GM12878 (cell line): Measurements from ENCODE around the gene FZR1.

Source experiments
- EP300 ChIP-seq, 2 experiments: fragments of 150-350 bp in 1 of 2; IDR thresholded peaks; 2 replicates each; pipeline ENCODE4 v1.6.1; 2011 to 2012; ENCODE audit warnings: low read depth in 2 of 2, low read length in 2 of 2, borderline replicate concordance in 1 of 2, improper control_type of control experiment in 1 of 2, inconsistent platforms in 1 of 2; ENCODE audit not compliant: control insufficient read depth in 1 of 2
- POLR2AphosphoS2 ChIP-seq: IDR thresholded peaks from 2 replicates; pipeline ENCODE4 v1.6.1; 2011; ENCODE audit warnings: low read depth, mild to moderate bottlenecking, low read length, improper control_type of control experiment, moderate library complexity
- RELA ChIP-seq: fragments of 450-650 bp; IDR thresholded peaks from 2 replicates; pipeline ENCODE4 v1.8.0; 2014; ENCODE audit warnings: borderline replicate concordance; ENCODE audit not compliant: partially characterized antibody
- SMAD1 ChIP-seq: fragments of 450-650 bp; IDR thresholded peaks from 2 replicates; pipeline ENCODE4 v1.6.1; 2018; ENCODE audit warnings: mild to moderate bottlenecking, low read depth; ENCODE audit not compliant: partially characterized antibody
- SUZ12 ChIP-seq: fragments of 200-600 bp; sonication (generic); IDR thresholded peaks from one replicate; pipeline ENCODE4 v1.6.1; 2018; ENCODE audit warnings: antibody characterized with exemption, mild to moderate bottlenecking; ENCODE audit not compliant: unreplicated experiment
- TCF7 ChIP-seq: IDR thresholded peaks from 2 replicates; pipeline ENCODE4 v1.6.1; 2014; ENCODE audit warnings: antibody characterized with exemption, borderline replicate concordance
- ZNF274 ChIP-seq: IDR thresholded peaks from one replicate; pipeline ENCODE4 v1.8.0; 2011; ENCODE audit not compliant: insufficient read length, insufficient read depth
- TF ChIP-seq, protein P1 (sequence below), 3 experiments: IDR thresholded peaks in 2 of 3; conservative IDR thresholded peaks in 1 of 3; 2 replicates each; pipeline ENCODE4 v1.5.1; 2011; ENCODE audit warnings: low read depth in 3 of 3, low read length in 3 of 3, mild to moderate bottlenecking in 3 of 3, control low read depth in 2 of 3, moderate library complexity in 2 of 3, inconsistent platforms in 1 of 3, mixed read lengths in 1 of 3; ENCODE audit not compliant: control insufficient read depth in 2 of 3, insufficient read depth in 1 of 3; ENCODE audit errors: extremely low read depth in 1 of 3
- TF ChIP-seq, protein P2 (sequence below): IDR thresholded peaks from 2 replicates; pipeline ENCODE4 v1.6.1; 2012; ENCODE audit warnings: mild to moderate bottlenecking, low read depth, low read length
- TF ChIP-seq, protein P3 (sequence below): fragments of 450-650 bp; formaldehyde crosslinking; IDR thresholded peaks from 2 replicates; pipeline ENCODE4 v1.5.0; 2022; ENCODE audit warnings: mild to moderate bottlenecking, missing genetic modification characterization

- TF ChIP-seq, protein P1, sequence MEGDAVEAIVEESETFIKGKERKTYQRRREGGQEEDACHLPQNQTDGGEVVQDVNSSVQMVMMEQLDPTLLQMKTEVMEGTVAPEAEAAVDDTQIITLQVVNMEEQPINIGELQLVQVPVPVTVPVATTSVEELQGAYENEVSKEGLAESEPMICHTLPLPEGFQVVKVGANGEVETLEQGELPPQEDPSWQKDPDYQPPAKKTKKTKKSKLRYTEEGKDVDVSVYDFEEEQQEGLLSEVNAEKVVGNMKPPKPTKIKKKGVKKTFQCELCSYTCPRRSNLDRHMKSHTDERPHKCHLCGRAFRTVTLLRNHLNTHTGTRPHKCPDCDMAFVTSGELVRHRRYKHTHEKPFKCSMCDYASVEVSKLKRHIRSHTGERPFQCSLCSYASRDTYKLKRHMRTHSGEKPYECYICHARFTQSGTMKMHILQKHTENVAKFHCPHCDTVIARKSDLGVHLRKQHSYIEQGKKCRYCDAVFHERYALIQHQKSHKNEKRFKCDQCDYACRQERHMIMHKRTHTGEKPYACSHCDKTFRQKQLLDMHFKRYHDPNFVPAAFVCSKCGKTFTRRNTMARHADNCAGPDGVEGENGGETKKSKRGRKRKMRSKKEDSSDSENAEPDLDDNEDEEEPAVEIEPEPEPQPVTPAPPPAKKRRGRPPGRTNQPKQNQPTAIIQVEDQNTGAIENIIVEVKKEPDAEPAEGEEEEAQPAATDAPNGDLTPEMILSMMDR (IDR thresholded peaks at IDR 0.05 in 2 of 3, conservative IDR thresholded peaks at IDR 0.05 in 1 of 3; ENCODE audit: control insufficient read depth in 2 of 3, extremely low read depth in 1 of 3, insufficient read depth in 1 of 3, low read depth in 3 of 3, low read length in 3 of 3) = no peak
- TF ChIP-seq, protein P2, sequence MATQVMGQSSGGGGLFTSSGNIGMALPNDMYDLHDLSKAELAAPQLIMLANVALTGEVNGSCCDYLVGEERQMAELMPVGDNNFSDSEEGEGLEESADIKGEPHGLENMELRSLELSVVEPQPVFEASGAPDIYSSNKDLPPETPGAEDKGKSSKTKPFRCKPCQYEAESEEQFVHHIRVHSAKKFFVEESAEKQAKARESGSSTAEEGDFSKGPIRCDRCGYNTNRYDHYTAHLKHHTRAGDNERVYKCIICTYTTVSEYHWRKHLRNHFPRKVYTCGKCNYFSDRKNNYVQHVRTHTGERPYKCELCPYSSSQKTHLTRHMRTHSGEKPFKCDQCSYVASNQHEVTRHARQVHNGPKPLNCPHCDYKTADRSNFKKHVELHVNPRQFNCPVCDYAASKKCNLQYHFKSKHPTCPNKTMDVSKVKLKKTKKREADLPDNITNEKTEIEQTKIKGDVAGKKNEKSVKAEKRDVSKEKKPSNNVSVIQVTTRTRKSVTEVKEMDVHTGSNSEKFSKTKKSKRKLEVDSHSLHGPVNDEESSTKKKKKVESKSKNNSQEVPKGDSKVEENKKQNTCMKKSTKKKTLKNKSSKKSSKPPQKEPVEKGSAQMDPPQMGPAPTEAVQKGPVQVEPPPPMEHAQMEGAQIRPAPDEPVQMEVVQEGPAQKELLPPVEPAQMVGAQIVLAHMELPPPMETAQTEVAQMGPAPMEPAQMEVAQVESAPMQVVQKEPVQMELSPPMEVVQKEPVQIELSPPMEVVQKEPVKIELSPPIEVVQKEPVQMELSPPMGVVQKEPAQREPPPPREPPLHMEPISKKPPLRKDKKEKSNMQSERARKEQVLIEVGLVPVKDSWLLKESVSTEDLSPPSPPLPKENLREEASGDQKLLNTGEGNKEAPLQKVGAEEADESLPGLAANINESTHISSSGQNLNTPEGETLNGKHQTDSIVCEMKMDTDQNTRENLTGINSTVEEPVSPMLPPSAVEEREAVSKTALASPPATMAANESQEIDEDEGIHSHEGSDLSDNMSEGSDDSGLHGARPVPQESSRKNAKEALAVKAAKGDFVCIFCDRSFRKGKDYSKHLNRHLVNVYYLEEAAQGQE = no peak
- TF ChIP-seq EP300 (IDR thresholded peaks at IDR 0.05; ENCODE audit: borderline replicate concordance in 1 of 2, control insufficient read depth in 1 of 2, low read depth in 2 of 2, low read length in 2 of 2) (no peak), POLR2AphosphoS2 (no peak), RELA (no peak), SUZ12 (no peak), ZNF274 (no peak), TCF7 (no peak), SMAD1 (no peak)
- TF ChIP-seq, protein P3, sequence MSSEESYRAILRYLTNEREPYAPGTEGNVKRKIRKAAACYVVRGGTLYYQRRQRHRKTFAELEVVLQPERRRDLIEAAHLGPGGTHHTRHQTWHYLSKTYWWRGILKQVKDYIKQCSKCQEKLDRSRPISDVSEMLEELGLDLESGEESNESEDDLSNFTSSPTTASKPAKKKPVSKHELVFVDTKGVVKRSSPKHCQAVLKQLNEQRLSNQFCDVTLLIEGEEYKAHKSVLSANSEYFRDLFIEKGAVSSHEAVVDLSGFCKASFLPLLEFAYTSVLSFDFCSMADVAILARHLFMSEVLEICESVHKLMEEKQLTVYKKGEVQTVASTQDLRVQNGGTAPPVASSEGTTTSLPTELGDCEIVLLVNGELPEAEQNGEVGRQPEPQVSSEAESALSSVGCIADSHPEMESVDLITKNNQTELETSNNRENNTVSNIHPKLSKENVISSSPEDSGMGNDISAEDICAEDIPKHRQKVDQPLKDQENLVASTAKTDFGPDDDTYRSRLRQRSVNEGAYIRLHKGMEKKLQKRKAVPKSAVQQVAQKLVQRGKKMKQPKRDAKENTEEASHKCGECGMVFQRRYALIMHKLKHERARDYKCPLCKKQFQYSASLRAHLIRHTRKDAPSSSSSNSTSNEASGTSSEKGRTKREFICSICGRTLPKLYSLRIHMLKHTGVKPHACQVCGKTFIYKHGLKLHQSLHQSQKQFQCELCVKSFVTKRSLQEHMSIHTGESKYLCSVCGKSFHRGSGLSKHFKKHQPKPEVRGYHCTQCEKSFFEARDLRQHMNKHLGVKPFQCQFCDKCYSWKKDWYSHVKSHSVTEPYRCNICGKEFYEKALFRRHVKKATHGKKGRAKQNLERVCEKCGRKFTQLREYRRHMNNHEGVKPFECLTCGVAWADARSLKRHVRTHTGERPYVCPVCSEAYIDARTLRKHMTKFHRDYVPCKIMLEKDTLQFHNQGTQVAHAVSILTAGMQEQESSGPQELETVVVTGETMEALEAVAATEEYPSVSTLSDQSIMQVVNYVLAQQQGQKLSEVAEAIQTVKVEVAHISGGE = no peak
These were observed 66.2 kb downstream of the FZR1 start for GRCh38 chr19:3572132-3572854.
